Activated CD4-positive, CD25-positive, alpha-beta regulatory T cell treated with anti-CD3 and anti-CD28 coated beads, Interleukin-2, amount 50 U/mL, for 72 hours (primary cell): ENCODE measurements around the gene TUBG1.

Experiments used
- DNase-seq: peaks from one replicate; pipeline ENCODE4 v3.0.0; 2021

The TUBG1 gene

DNA sequence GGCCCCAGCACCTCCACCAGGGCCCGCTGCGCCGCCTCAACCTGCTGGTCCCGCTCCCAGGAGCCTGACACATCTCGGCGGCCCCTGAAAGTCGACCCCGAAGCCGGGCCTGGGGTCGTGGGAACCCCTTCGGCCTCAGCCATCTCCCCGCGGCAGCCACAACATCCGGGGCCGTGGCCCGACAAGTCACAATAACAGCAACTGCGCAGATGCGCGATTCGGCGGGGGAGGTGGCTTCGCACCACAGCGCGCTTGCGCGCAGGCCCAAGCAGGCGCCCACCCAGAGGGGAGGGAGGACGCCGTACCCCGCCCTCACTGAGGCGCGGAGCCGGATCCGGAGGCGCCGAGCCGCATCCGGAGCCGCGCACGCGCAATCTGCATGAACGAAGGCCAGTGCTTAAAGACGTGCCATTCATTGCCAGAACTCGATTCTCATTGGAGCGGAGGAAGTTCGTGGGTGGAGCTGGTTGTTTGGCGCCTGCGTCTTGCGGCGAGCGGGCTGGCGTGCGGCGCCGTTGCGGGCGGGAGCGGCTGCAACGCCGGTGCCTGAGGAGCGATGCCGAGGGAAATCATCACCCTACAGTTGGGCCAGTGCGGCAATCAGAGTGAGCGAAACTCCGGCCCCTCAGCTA, at the start of gene TUBG1, which contains the start of gene RETREG3:
Gene TUBG1, plus strand, starts transcription at position 502 of the 632 bp plus-strand sequence. Its CDS starts 55 bp downstream, at position 557.
Gene RETREG3, minus strand, starts transcription at position 193 of the 632 bp plus-strand sequence. Its CDS starts 50 bp downstream, at position 143.
- peak; percentile 99 for DNase-seq

DNA sequence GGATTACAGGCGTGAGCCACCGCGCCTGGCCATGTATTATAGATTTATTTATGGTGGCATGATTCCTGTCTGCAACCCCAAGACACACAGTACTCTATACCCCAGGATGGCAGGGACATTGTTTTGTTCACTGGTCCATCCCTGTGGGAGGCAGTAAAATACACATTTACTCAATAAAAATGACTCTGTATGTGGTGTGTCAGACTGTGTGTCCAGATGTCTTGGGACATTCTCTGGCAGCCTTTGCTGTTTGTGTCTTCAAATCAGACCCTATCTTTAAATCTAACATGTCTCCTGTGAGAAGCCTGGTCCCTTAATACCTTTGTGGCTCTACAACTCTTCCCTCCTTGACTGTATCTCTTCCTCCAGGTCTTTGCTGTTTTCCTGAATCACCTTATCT, 49.2 kb upstream of the TUBG1 start:
- DNase-seq: no peak

DNA sequence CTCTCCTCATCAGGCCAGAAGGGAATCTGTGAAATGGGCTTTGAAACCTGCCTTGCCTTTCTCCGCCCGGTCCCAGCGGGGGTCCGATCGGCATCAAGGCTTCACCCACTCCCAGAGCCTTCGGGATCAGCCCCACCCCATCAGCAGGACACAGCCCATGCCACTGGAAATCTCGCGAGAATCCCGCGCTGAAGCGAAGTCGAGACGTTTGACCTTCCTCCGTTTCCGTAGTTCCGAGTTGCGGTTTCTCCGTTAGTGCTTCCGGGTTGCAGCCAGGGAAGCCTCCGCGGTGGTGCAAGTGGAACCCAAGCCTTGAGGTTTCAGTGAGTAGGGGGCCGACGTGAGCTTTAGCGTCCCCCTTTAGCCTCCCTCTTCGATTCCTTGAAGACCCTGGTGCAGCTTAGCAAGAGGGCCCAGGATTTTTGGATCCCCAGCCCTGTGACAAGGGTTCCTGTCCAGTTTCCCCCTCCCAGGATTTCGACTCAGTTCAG, 47.5 kb upstream of the TUBG1 start, which contains the start of gene COASY:
Gene COASY, plus strand, starts transcription at position 252 of the 491 bp plus-strand sequence. CDS start 475 bp downstream, outside the sequence.
- peak; percentile 91 for DNase-seq

DNA sequence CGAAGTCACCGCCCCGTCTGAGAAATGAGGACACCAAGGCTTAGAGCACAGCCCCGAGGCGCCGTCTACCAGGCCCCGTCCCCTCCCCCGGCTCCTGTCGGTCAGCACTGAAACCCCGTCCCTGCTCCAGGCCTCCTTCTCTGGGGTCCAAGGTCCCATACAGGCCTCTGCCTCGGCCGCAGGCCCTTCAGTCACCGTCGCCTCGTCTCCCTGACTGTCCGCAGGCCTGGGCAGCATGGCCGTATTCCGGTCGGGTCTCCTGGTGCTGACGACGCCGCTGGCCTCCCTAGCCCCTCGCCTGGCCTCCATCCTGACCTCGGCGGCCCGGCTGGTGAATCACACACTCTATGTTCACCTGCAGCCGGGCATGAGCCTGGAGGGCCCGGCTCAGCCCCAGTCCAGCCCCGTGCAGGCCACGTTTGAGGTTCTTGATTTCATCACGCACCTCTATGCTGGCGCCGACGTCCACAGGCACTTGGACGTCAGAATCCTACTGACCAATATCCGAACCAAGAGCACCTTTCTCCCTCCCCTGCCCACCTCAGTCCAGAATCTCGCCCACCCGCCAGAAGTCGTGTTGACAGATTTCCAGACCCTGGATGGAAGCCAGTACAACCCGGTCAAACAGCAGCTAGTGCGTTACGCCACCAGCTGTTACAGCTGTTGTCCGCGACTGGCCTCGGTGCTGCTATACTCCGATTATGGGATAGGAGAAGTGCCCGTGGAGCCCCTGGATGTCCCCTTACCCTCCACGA, 46.9 kb upstream of the TUBG1 start:
- no peak for DNase-seq

DNA sequence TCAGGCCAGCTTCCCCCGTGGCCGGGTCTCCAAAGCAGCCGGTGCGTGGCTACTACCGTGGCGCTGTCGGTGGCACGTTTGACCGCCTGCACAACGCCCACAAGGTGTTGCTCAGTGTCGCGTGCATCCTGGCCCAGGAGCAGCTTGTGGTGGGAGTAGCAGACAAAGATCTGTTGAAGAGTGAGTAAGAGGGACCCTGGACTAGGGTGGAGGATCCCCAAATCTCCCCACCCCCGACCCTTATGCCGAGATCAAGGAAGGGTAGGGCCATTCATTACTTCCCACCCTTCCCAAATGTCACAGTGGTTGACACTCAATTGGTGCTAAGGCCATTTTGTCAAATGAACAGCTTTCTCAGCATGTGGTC, 46.4 kb upstream of the TUBG1 start:
- no peak for DNase-seq

DNA sequence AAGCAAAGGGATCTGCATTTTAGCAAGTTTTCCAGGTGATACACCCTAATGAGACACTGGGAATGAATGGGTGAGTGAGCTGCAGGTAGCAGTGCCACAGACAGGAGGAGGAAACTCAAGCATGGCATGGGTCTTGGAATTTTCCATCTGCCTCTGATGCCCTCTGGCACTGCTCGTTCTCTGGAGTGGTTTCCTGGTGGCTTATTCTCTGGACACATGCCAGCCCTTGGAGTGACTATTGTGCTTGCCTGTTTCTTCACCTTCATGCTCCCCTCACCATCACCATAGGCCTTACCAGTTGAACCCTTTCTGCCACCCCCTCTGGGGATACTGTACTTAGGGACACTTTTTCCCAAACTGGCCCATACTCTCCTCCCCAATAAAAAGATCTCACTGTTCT, 45.9 kb upstream of the TUBG1 start:
- DNase-seq: no peak

DNA sequence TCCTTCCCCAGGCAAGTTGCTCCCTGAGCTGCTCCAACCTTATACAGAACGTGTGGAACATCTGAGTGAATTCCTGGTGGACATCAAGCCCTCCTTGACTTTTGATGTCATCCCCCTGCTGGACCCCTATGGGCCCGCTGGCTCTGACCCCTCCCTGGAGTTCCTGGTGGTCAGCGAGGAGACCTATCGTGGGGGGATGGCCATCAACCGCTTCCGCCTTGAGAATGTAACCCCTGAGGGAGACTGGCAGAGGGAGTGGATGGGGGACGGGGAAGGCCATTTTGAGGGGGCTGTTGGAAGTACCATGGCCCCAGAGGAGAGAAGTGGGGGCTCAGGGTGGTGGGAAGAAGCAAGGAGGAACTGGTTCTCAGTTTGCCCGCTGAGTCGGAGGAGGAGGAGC, 45.5 kb upstream of the TUBG1 start:
- DNase-seq: no peak

DNA sequence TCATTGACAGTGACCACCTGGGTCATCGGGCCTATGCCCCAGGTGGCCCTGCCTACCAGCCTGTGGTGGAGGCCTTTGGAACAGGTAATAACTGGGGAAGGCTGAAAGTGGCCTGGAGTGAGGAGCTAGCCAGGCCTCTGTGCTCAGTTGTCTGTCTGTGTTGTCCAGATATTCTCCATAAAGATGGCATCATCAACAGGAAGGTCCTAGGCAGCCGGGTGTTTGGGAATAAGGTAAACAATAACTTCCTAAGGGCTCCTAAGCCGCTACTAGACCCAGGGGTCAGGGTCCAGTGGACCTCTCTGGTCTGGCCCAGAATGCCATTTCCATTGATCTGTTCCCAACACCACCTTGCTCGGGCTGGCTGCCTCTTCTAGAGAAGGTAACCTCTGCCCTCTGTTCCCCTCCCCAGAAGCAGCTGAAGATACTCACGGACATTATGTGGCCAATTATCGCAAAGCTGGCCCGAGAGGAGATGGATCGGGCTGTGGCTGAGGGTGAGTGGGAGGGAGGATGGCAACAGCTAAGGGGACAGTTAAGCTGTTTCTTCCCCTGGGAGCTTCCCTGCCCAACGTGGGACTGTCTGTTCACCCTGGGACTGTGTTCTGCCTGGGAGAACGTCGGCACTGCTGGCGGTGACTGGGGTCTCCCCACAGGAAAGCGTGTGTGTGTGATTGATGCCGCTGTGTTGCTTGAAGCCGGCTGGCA, 44.5 kb upstream of the TUBG1 start:
- no peak for DNase-seq

DNA sequence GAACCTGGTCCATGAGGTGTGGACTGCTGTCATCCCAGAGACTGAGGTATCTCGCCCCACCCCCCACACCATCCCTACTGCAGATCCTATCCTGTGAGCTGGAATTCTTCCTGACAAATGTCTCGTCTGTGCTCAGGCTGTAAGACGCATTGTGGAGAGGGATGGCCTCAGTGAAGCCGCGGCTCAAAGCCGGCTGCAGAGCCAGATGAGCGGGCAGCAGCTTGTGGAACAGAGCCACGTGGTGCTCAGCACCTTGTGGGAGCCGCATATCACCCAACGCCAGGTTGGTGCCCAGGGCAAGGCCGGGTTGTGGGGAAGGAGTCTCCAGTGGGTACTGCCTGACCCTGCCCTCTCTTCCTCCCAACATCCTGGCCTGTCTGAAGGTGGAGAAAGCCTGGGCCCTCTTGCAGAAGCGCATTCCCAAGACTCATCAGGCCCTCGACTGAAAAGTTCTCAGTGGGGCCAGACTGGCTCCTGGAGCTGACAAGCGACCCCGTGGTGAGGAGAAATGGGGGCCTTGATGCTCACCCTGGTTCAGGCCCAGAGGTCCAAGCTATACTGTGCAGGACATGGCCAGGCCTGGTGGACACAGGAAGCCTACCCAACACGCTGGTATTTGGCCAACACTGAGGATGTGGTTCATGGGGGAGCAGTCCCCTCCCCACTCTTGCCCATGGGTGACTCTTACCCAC, 43.8 kb upstream of the TUBG1 start:
- no peak for DNase-seq

DNA sequence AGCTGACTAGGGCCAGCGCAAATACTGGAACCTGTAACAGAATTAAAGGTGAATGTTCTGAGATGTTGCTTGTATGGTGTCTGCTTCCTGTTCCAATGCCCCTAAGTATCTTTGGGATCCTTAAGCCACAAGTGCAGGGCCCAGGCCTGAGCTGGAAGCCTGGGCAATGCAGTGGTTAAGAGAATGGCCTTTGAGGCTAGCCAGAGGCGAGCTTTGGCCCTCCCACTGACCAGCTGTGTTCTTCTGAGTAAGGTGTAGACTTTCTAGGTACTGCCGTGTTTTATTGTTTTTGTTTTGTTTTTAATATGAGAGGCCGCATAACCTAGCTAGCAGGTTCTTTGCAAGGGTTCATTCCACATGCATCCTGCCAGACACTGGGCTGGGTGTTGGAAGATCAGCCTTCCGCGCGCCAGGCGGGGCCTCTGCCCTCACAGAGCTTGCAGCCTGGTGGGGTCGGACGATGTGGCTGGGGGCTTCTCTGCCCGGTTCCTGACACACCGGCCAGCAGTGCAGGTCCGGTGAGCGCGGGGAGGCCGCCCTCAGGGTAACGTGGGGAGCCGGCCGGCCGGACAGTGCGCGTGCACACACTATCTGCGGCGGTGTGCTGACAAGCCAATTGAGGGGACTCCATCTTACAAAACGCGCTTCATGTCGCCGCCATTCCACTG, 43.1 kb upstream of the TUBG1 start:
- DNase-seq: no peak

DNA sequence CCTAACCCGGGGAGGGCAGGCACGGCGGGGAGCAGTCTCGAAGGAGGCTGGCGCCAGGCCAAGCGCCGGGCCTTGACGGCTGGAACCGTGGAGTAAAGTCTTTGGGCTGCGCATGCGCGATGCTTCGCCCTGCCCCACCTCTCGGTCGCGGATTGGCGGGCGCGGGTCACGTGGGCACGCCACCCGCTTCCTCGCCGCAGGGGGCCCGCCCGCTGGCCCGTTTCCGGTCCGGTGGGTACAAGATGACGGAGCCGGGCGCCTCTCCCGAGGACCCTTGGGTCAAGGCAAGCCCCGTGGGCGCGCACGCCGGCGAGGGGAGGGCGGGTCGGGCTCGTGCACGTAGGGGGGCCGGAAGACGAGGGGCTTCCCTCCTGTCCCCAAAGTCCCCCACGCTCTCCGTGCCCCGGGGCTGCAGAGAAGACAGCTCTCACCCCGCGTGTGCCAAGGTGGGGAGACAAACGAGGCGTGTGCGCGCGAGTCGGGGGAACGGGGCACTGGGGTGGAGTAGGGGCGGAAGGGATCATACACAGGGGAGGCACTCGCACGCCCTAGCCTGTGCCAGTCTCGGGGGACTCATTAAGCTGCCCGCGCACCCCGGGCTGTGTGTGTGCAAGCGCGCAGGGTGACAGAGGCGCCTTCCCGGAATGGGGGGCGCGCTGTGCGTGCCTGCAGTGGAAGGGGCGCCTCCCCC, 42.5 kb upstream of the TUBG1 start, which contains the start of gene MLX:
Gene MLX, plus strand, starts transcription at position 218 of the 691 bp plus-strand sequence. Its CDS starts 25 bp downstream, at position 243.
- peak; percentile 96 for DNase-seq

DNA sequence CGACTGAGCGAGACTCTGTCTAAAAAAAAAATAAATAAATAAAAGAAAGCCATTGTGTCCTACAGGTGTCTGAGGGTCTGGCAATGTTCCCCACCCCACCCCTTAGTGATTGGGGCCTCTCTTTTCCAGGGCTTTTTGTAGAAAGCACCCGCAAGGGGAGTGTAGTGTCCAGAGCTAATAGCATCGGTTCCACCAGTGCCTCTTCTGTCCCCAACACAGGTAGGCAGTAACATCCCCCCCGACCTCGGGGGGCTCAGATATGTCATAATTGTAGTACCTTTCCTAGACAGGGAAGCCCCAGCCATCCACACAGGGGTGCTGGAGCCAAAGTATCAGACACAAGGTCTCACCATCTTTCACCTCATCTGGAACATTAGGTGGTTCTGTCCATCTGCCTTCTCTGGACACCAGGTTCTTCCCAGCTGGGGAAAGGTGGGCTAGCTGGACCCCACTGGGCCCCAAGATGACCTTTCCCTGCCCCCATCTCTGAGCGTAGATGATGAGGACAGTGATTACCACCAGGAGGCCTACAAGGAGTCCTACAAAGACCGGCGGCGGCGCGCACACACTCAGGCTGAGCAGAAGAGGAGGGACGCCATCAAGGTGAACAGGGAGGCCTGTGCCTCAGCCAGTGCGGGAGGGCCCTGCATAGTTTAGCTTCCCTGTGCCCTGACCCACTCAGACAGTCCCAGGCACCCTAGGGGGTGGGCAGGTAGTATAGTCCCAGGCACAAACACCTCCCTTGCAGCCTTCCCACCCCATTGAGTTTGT, 41.0 kb upstream of the TUBG1 start:
- no peak for DNase-seq

DNA sequence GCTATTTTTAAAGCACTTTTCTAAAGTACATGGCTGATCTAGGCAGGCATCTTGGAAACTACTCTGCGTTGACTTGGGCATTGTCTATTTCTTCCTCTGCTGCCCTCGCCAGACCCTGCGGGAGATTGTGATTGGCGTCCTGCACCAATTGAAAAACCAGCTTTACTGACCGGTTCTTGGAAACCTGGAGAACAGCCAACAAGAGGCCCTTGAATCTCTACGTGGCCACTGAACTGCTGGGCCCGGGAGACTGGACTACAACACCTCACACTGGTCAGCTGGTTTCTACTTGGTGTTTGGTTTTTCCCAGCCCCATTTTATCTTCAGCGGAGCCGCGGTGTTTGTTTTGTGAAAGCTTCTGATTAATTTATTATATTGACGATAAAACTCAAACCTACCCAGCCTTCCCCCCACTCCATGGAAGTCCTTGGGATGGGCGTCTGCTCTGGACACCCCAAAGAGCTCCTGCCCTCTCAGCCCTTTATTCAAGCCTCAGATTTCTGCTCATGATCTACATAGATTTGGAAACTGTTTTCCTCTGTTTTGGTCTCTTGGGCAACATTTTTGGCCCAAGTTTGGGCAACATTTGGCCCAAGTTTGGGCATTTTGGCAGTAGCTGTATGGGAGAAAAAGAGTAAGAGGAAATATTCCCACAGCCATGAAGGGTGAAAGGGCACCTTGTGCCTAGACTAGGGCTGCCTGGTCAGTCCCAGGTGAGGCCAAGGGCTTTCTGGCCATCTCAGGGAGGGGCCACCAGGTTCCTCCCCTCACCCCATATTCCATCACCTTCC, 37.9 kb upstream of the TUBG1 start:
- no peak for DNase-seq

DNA sequence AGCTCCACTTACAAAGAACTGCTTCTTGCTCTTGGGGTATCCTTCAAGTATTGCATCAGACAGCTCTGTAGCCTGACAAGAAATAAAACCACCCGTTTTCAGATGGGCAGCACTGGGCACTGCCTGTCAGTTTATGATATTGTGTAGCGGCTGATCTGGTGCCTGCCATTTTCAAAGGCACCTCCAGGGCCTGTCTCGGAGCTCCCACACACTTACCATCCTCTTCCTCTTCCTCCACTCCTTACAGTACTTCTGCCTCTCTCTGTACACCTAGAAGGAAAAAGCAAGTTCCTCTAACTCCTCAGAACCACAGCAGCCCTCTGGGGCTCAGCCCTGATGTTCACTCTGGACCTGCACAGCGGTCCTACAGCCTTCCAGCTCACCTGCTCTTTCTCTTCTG, 36.4 kb upstream of the TUBG1 start:
- no peak for DNase-seq

DNA sequence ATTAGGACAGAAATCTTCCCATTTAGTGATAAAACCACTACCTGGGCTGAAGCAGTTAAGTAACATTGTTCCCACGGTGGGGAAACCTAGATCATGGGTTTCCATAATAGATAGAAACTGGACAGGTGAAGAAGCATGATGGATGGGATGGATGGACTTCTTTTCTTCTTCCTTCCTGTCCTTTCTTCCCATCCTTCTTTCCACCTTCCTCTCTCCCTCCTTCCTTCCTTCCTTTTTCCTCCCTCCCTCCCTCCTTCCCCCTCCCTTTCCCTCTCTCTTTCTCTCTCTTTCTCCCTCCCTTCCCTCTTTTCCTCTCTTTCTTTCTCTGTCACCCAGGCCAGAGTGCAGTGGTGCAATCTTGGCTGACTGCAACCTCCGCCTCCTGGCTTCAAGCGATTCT, 35.0 kb upstream of the TUBG1 start:
- no peak for DNase-seq

DNA sequence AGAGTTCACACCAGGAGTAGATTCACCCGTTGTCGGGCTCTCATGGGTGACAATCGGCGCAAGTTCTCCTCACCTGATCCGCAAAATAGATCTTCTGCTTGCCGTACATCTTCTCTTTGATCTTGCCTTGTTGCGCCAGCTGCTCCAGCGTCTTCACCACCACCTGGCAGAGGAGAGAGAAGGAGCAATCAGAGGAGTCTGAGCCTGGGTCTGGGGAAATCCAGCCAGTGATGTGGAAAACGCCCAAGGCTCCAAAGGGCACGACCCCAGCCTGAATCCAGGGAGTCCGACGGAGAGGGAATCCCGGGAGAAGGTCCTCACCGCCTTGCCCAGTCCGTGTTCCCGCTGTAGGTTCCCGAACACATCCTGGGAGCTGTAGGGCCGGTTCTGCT, 32.3 kb upstream of the TUBG1 start:
- DNase-seq: no peak

DNA sequence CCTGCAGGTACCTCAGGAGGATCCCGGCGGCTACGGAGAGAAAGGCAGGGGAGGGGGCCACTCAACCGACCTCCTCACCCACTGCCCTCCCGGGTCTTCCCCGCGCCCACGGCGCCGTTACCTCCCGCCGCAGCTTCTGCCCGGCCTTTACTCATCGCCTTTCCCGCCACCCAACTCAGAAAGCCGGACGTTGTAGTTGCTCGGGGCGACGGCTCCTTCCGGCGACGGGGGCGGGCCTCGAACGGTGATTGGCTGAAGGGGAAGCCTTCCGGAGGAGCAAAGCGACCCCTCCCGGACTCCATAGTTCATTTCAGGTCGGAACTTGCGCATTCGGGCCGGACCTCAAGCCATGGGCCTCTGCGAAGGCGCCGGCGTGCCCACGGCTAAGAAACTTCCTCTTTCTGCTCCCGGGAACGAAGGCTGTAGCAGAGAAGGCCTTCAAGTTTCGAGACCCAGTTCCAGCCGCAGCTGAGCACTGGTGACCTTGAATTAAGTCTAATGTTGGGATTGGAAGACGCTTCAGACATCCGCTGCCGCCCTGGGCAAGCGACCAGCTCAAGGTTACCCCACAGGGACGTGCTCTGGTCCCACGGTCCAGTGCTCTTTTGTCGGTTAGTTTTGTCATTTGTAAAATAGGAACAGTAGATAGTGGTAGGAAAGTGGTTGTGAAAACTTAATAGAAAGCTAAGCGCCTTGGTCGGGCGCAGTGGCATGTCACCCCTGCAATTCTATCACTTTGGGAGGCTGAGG, 31.8 kb upstream of the TUBG1 start, which contains the start of gene PSMC3IP:
Gene PSMC3IP, minus strand, starts transcription at position 198 of the 750 bp plus-strand sequence. Its CDS starts 43 bp downstream, at position 155.
- DNase-seq: peak; percentile 94

DNA sequence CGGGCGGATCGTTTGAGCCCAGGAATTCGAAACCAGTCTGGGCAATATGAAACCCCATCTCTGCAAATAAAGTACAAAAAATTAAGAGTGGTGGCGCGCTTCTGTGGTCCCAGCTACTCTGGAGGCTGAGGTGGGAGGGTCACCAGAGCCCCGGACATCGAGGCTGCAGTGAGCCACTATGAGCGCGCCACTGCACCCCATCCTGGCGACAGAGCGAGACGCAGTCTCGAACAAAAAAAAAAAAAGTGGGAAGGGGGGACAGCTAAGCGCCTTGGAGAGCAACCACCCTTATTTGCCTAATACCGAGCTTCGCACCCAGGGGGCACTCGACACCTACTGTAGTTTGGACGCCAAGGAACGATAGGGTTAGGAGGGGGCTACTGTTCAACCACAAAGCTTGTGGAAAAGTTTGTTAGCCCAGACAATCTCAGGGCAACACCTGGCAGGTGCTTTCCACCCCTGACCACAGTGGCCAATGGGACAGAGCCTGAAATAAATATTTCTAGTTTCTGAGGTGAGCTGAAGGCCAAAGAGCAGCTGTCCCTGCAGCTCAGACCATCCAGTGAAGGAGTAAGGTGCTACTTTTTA, 31.1 kb upstream of the TUBG1 start:
- DNase-seq: peak; percentile 71
